ENCODE data around the gene PRIMPOL.
"Not testable (repeated sequence)": the region's sequence is repeated elsewhere in the genome, so short reads cannot be mapped to it uniquely, and the experiment has no call there.

PRIMPOL gene

GRCh38 chr4:184624972-184625554, 24.5 kb upstream of the PRIMPOL start:
- Histone ChIP-seq H3K4me2 (ENCODE audit: low read length) (no peak overlapping the region), H3K4me3 (ENCODE audit: low read length) (no peak overlapping the region), H3K4me1 (ENCODE audit: low read length) (peaks cover 6% of the 10 kb centered on the region), H3K9me3 (ENCODE audit: insufficient read depth, low read length) (no peaks in the 10 kb centered on the region), H3K27me3 (ENCODE audit: low read depth, low read length) (no peaks in the 10 kb centered on the region), H2AFZ (ENCODE audit: low read depth, low read length) (no peak overlapping the region), H3K79me2 (ENCODE audit: low read length) (no peaks in the 10 kb centered on the region), H3K36me3 (replicated peaks; ENCODE audit: low read depth, low read length) (peaks cover 2% of the 10 kb centered on the region), H4K20me1 (ENCODE audit: insufficient read depth, low read length) (no peaks in the 10 kb centered on the region), H3K9ac (ENCODE audit: low read length) (no peak overlapping the region), H3K27ac (ENCODE audit: low read length) (no peak overlapping the region)
- TF ChIP-seq CTCF (IDR thresholded peaks at IDR 0.05; ENCODE audit: low read depth, low read length) (no peak), EZH2phosphoT487 (IDR thresholded peaks at IDR 0.05; ENCODE audit: low read depth) (no peak)

GRCh38 chr4:184625783-184626596, 23.5 kb upstream of the PRIMPOL start:
- H4K20me1 ChIP-seq (ENCODE audit: insufficient read depth, low read length); H3K36me3 ChIP-seq (replicated peaks; ENCODE audit: low read depth, low read length); H3K4me3 ChIP-seq (ENCODE audit: low read length); H3K4me1 ChIP-seq (ENCODE audit: low read length); H3K9me3 ChIP-seq (ENCODE audit: insufficient read depth, low read length); H3K27me3 ChIP-seq (ENCODE audit: low read depth, low read length); H2AFZ ChIP-seq (ENCODE audit: low read depth, low read length); H3K9ac ChIP-seq (ENCODE audit: low read length); H3K4me2 ChIP-seq (ENCODE audit: low read length); H3K27ac ChIP-seq (ENCODE audit: low read length); H3K79me2 ChIP-seq (ENCODE audit: low read length): not testable (repeated sequence)

- Histone ChIP-seq H4K20me1 (ENCODE audit: insufficient read depth, low read length) (no peaks in the 10 kb centered on the region), H3K79me2 (ENCODE audit: low read length) (no peaks in the 10 kb centered on the region), H3K36me3 (replicated peaks; ENCODE audit: low read depth, low read length) (peaks cover 2% of the 10 kb centered on the region), H3K27ac (ENCODE audit: low read length) (no peak overlapping the region), H3K4me3 (ENCODE audit: low read length) (no peak overlapping the region), H2AFZ (ENCODE audit: low read depth, low read length) (no peak overlapping the region), H3K9ac (ENCODE audit: low read length) (no peak overlapping the region), H3K27me3 (ENCODE audit: low read depth, low read length) (no peaks in the 10 kb centered on the region), H3K4me2 (ENCODE audit: low read length) (no peak overlapping the region), H3K9me3 (ENCODE audit: insufficient read depth, low read length) (no peaks in the 10 kb centered on the region), H3K4me1 (ENCODE audit: low read length) (no peaks in the 10 kb centered on the region)
- TF ChIP-seq CTCF (IDR thresholded peaks at IDR 0.05; ENCODE audit: low read depth, low read length) (no peak), EZH2phosphoT487 (IDR thresholded peaks at IDR 0.05; ENCODE audit: low read depth) (no peak)
These were observed 21.4 kb upstream of the PRIMPOL start for GRCh38 chr4:184628103-184628502.

GRCh38 chr4:184632842-184633241, 16.7 kb upstream of the PRIMPOL start:
- H3K79me2 ChIP-seq (ENCODE audit: low read length): no peaks in the 10 kb centered on the region
- H3K4me2 ChIP-seq (ENCODE audit: low read length): no peak overlapping the region
- H4K20me1 ChIP-seq (ENCODE audit: insufficient read depth, low read length): no peaks in the 10 kb centered on the region

More at GRCh38 chr4:184632842-184633241, 16.7 kb upstream of the PRIMPOL start:
- no peak for TF ChIP-seq CTCF (IDR thresholded peaks at IDR 0.05; ENCODE audit: low read depth, low read length)
- TF ChIP-seq EZH2phosphoT487 (IDR thresholded peaks at IDR 0.05; ENCODE audit: low read depth): no peak
- no peaks in the 10 kb centered on the region for H3K9me3 ChIP-seq (ENCODE audit: insufficient read depth, low read length)
- H3K4me3 ChIP-seq (ENCODE audit: low read length): no peak overlapping the region
- H3K27ac ChIP-seq (ENCODE audit: low read length): no peak overlapping the region
- H2AFZ ChIP-seq (ENCODE audit: low read depth, low read length): no peak overlapping the region
- H3K4me1 ChIP-seq (ENCODE audit: low read length): no peaks in the 10 kb centered on the region
- H3K36me3 ChIP-seq (replicated peaks; ENCODE audit: low read depth, low read length): peaks cover 2% of the 10 kb centered on the region
- no peaks in the 10 kb centered on the region for H3K27me3 ChIP-seq (ENCODE audit: low read depth, low read length)
- H3K9ac ChIP-seq (ENCODE audit: low read length): no peak overlapping the region
